Fibroblast of skin of left quadriceps (primary cell): Measurements from ENCODE around the gene LSAMP.

Experiments
- DNase-seq, 2 experiments: peaks; one replicate each; pipeline ENCODE4 v3.0.0-alpha.2; 2013; ENCODE audit warnings: low read depth in 2 of 2

The LSAMP gene

GRCh38 chr3:116019254-116019763 is 426.0 kb downstream of the LSAMP start:
- no peak for DNase-seq

GRCh38 chr3:116018646-116019045 is 426.6 kb downstream of the LSAMP start:
- peak in 1 of 2 experiments; percentile 35 for DNase-seq

- no peak for DNase-seq
Measured at GRCh38 chr3:116015931-116016330, 429.4 kb downstream of the LSAMP start.

GRCh38 chr3:116007000-116007399 is 438.3 kb downstream of the LSAMP start:
- DNase-seq = no peak

GRCh38 chr3:116005404-116005803 is 439.9 kb downstream of the LSAMP start:
- peak; percentile 97 for DNase-seq

GRCh38 chr3:116002235-116002634 is 443.1 kb downstream of the LSAMP start:
- DNase-seq = no peak

- DNase-seq = no peak
Measured at GRCh38 chr3:116001151-116001621, 444.1 kb downstream of the LSAMP start.

- DNase-seq = peak; percentile 72 to 74
Measured at GRCh38 chr3:116000311-116000710, 445.0 kb downstream of the LSAMP start.

GRCh38 chr3:115999613-116000012 is 445.7 kb downstream of the LSAMP start:
- DNase-seq = no peak

GRCh38 chr3:115999001-115999585 is 446.2 kb downstream of the LSAMP start:
- DNase-seq = no peak

GRCh38 chr3:115996420-115997108 is 448.7 kb downstream of the LSAMP start:
- no peak for DNase-seq

- DNase-seq = no peak
Measured at GRCh38 chr3:115990669-115991068, 454.6 kb downstream of the LSAMP start.

- peak; percentile 66 to 67 for DNase-seq
Measured at GRCh38 chr3:115989684-115990421, 455.4 kb downstream of the LSAMP start.

- DNase-seq = no peak
Measured at GRCh38 chr3:115986555-115987207, 458.6 kb downstream of the LSAMP start.

- no peak for DNase-seq
Measured at GRCh38 chr3:115982629-115983028, 462.7 kb downstream of the LSAMP start.

GRCh38 chr3:115982108-115982507 is 463.2 kb downstream of the LSAMP start:
- DNase-seq = no peak

- DNase-seq = no peak
Measured at GRCh38 chr3:115980709-115981108, 464.6 kb downstream of the LSAMP start.

- DNase-seq = no peak
Measured at GRCh38 chr3:115977866-115978265, 467.4 kb downstream of the LSAMP start.

GRCh38 chr3:115975796-115976195 is 469.5 kb downstream of the LSAMP start:
- no peak for DNase-seq

GRCh38 chr3:115975353-115975752 is 469.9 kb downstream of the LSAMP start:
- peak; percentile 44 to 45 for DNase-seq

- DNase-seq = no peak
Measured at GRCh38 chr3:115974940-115975339, 470.3 kb downstream of the LSAMP start.

GRCh38 chr3:115968871-115969270 is 476.4 kb downstream of the LSAMP start:
- DNase-seq = no peak
